CD4-positive, alpha-beta T cell treated with Interleukin-4 for 4 hours (primary cell): Measurements from ENCODE around the gene NEDD8.
A peak's percentile ranks its signal among the peaks of the same experiment; 100 is the strongest.
"Not testable (repeated sequence)": the region's sequence is repeated elsewhere in the genome, so short reads cannot be mapped to it uniquely, and the experiment has no call there.

Source experiments
- DNase-seq: peaks from one replicate; pipeline ENCODE4 v3.0.0-alpha.2; 2020

Gene NEDD8

DNA sequence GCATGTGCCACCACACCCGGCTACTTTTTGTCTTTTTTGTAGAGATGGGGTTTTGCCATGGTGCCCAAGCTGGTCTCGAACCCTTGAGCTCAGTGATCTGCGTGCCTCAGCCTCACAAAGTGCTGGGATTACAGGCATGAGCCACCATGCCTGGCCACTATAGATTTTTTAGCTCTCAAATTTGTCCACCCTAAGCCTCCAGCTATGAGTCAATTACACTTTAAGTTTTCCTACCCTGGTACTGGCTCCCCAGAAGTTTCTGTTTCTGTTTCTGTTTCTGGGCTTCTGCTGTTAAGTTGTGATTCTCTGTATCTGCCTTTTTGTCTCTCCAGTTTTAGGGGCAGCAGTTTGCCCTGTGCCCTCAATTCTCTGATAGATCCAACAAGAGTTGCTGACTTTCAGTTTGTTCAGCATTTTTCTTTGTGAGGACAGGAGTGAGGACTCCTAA, 14.6 kb upstream of the NEDD8 start:
- peak; percentile 75 for DNase-seq

DNA sequence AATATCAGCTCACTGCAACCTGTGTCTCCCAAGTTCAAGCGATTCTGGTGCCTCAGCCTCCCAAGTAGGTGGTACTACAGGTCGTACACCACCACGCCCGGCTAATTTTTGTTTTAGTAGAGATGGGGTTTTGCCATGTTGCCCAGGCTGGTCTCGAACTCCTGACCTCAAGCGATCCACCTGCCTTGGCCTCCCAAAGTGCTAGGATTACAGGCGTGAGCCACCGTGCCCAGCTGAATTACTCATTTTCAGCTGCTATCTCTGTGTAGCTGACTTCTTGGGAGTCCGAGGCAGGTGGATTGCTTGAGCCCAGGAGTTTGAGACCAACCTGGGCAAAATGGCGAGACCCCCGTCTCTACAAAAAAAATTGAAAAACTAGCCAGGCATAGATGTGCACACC, 13.2 kb upstream of the NEDD8 start:
- DNase-seq = not testable (repeated sequence)

DNA sequence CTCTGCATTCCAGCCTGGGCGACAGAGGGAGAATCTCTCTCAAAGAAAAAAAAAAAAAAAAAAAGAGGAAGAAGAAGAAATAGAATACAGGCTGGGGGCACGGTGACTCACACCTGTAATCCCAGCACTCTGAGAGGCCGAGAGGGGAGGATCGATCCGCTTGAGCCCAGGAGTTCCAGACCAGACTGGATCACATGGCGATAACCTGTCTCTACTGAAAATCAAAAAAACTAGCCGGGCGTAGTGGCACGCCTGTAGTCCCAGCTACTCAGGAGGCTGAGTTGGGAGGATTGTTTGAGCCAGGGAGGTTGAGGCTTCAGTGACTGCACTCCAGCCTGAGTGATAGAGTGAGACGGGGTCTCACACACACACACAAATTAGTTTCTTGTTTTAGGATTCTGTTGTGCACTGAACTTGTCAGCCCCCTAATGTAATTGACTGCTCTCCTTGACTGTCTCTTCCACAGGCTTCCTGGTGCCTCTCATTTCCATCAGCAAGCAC, 11.2 kb upstream of the NEDD8 start:
- no peak for DNase-seq

DNA sequence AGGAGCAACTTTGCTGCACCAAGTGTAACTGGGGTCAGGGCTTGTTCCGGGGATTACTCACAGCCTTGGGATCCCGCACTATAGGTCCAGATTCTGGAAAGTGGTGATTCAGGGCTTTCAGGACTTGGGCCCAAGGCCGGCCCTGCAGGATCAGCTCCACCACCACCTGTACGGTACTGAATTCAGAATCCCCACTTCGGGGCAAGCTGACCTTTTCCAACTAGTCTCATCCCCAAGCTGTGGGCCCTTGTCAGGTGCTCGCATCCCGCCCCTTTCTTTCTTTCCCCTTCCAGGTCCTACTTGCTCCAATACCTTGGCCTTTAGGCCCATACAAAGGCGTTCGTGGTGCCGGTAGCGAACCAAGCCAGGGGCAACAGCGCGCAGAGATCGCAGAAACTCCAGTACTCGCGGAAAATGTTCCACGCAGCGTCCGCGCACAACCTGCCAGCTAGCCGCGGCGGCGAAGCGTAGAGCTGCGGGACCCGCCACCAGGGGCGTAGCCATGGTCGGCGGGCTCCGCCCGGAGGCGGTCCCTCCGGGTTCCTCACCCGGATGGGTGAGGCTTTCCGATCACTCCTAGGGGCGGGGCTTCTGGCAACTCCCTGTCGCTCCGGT, 9.8 kb upstream of the NEDD8 start:
- peak; percentile 91 for DNase-seq

DNA sequence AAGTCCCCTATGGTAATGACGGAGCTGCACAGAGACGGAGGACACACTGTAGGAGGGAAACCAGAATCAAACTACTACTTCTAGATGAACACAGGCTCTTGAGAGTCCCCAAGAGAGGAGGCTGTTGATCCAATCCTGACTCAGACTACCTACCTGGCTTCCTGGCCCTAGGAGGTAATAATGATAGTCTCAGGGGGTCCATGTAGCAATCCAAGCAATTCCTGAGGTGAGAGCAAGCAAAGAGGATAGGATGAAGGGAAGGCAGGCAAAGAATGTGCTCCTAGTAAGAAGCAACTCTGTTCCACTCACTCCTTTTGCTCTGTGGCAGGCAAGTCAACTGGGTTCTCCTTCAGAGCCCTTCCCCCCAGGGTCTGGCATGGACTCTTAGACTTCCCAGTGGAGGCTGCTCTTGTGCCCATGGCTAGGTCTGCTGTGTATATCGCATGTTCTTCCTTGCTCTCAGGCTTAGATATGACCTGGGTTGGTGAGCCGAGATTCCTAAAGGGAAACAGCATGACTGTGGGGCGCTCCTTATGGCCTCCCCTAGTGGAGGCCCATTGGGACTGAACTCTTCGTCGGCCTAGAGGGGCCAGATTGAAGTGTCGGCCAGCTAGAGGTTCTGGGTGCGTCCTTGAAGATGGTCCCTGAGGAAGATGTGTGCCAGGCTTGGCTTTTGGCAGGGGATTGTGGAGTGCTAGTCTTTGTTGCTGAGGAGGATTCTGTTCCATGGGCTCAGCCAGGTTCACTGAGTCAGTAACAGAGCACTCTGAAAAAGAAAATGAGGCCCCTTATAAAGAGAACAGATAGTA, 8.1 kb upstream of the NEDD8 start:
- no peak for DNase-seq

- no peak for DNase-seq
Observed at GRCh38 chr14:24238527-24239037, 6.4 kb upstream of the NEDD8 start.

DNA sequence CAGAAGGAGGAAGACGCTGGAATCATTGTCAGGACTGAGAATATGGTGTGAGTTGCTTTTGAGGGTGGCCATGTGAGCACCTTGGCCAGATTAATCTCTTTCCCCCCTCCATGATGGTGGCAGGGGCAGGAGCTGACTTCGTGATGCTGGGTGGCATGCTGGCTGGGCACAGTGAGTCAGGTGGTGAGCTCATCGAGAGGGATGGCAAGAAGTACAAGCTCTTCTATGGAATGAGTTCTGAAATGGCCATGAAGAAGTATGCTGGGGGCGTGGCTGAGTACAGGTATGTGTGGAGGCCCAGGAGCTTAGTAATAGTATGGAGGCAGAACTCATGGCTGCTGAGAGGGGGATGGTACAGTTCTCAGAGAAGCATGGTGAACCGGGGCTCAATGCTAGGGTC, 6.0 kb upstream of the NEDD8 start:
- no peak for DNase-seq

DNA sequence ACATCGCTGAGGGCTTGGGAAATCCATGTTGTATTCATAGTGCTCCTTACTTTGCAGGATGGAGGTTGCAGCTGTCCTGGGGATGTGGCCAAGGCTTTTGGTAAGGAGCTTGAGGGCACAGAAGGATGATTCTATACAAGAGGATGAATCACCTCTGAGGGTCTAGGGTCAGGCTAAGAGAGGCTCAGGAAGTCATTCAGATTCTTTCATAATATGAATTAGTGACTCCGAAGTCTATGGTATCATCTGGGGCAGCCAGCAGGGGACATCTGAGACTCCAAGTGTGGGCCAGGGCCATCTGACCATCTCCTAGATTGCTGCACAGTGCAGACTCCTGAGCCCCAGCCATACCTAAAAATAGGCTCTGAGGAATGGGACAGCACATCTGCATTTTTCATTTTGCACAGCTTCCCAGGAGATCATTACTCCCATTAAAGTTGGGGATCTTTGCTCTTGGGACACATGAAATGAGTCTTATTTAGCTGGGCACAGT, 5.3 kb upstream of the NEDD8 start:
- DNase-seq = no peak

GRCh38 chr14:24236689-24237462, 4.7 kb upstream of the NEDD8 start:
- DNase-seq = no peak

- no peak for DNase-seq
Observed at GRCh38 chr14:24235804-24236688, 3.9 kb upstream of the NEDD8 start.

DNA sequence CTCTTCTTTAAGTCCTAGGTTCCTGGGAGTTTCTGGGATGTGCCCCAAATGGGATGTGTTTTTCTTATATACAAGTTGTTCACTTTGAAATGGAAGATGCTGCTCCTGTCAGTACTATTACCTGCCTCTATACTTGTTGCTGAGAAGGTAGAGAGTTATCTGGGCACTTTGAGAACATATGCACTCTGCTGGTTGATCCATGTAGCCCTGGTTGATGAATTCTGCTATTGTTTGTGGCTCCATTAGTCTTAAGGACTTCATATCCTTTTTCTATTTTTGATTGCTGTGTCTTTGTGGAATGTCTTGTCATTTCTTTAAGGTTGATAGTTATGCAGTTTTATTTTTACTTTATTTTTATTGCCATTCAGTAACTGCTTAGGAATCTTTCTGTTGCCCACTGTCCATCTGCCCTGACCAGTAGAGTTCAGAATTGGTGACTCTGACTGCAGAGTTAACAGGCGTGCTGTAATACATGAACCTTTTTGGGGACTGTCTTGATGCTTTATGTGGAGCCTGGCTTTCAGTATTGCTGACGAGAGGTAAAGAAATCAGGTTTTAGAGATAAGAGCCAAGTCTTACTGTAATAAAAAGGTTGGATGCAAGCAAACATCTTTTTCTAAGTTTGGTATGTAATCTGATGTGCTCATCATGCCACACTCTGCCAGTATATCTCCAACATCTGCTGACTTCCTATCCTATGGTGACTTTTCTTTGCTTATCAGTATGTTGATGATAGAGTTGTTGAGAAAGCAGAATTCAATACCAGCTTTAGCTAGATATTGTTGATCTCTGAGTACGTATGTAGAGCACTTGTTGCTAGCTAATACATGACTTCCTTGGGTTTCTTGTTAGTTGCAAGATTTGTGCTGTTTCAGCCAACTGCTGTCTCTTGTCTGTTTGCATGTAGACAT, 2.2 kb upstream of the NEDD8 start:
- no peak for DNase-seq

GRCh38 chr14:24233538-24233866, 1.3 kb upstream of the NEDD8 start:
- DNase-seq = no peak

GRCh38 chr14:24232645-24233537, 724 bp upstream of the NEDD8 start, which contains the start of gene GMPR2:
TSS of gene GMPR2 (plus strand) at chr14:24232929. CDS start at chr14:24233254, 325 bp downstream.
- DNase-seq = no peak

DNA sequence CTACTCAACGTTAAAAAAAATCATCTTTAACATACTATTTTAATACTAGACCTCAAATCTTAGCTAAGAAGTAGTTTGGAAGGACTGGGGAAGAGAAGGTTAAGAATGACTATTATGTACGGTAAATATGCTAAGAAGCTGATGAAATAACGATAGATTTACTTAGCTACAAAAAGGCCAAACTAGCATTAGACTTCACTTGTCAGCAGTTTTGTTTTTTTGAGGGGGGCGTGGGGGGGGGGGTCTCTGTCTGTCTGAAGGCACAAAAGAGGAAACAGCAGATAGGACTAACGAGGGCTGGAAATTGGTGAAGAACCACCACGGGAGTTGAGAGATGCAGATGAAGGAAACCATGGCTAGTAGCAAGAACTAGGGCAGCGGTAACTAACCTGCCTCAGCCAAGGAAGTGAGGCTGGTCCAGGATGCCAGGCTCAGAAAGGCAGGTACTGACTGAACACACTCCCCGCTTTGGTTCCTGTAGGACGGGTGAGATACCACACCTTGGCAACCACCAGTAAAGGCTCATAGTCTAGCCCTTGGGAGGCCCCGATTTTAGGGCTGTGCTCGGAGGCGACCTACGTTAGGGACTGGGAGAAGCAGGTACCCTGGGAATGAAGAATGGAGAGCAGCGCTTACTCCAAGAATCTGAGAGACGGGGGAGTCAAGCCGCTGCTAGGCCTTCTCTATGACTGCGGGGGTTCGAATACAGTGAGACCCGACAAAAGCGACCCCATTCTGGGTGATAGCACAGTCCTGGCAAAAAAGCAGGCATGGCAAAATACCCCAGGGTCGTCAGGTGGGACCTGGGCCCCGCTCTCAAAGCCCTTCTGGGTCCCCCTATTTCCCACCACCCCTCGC, 675 bp downstream of the NEDD8 start:
- DNase-seq = no peak

DNA sequence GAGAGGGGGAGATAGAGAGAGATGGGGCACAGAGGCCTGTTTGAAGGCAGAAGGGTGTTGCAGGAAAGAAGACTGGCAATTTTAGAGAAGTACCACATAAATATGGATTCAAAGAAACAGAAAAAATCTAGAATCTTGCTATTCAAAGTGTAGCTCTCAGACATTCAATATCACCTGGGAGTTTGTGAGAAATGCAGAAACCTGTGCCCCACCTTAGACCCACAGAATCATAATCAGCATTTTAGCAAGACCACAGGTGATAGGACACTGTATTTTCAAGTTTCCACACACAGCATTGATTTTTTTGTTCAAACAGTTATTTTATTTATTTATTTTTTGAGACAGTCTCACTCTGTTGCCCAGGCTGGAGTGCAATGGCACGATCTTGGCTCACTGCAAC, 3.3 kb downstream of the NEDD8 start:
- no peak for DNase-seq

DNA sequence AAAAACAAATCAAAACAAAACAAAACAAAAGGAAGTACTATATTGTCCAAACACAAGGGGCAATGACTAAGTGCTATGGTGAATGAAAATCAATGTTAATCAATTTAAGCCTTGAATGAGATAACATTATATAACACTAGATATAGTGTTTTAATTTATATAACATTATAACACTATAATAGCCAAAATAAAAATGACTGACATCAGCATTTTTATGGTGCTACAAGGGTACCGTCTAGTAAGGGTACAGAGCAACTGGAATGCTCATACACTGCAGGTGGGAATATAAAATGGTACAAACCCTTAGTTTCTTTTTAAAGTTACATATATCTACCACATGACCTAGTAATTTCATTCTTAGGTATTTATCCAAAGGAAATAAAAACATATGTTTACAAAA, 5.7 kb downstream of the NEDD8 start:
- no peak for DNase-seq

- no peak for DNase-seq
Observed at GRCh38 chr14:24224618-24225071, 7.5 kb downstream of the NEDD8 start.

GRCh38 chr14:24222987-24223386, 9.2 kb downstream of the NEDD8 start:
- DNase-seq = not testable (repeated sequence)

- DNase-seq = no peak
Observed at GRCh38 chr14:24219521-24219920, 12.6 kb downstream of the NEDD8 start.
